GM21360 (cell line): ENCODE measurements around the gene ITIH5.
"Not testable (repeated sequence)": the region's sequence is repeated elsewhere in the genome, so short reads cannot be mapped to it uniquely, and the experiment has no call there.

Experiments used
- ATAC-seq: cut with Tn5 transposase; IDR thresholded peaks from one replicate; pipeline ENCODE4 v1.9.1; 2021; ENCODE audit warnings: mild to moderate bottlenecking, moderate library complexity; ENCODE audit not compliant: unreplicated experiment

The ITIH5 gene

DNA sequence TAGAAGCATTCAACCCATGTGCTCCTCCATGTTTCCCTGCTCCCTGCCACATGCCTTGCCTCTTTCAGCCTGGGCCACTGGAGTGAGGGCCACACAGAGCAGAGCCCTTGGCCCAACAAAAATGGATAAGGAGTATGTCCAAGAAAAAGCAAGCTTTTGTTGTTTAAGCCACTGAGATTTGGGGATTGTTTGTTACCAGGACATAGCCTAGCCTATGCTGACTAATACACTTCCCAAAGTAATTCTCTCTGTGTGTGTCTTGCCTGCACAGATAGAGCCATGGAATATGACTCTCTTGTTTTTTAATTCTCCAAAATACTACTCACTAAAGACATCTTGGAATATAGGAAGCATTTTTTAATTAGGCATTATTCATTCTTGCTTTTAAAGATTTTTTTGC lies 22.8 kb upstream of the ITIH5 start:
- ATAC-seq, result no peak

DNA sequence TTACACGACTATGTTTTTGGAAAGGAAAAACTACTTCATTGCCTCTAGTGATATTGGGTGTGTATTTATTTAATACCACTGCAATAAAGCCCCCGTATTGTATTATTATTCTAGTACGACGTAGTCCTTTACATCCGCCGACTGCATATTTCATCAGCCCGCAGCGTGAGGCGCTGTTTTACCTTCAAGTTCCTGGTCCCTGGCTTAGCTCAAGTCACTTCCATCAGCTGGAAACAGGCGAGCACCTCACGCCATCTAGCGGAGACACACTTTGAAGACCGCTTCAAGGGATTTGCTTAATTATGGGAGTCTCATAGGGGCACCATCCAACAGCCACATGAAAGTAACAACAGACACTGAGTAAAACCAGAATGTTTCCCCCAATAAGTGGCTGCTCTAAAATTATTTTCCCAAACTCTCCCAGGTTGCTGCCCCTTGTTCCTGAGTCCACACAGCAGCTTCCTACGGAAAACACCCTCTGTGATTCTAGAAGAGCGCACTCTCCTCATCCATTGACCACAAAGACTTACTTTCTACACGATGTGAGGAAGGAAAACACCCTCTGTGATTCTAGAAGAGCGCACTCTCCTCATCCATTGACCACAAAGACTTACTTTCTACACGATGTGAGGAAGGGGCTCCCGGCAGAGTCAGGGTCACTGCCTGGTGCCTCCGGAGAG lies 20.6 kb upstream of the ITIH5 start:
- ATAC-seq, result peak; percentile 94

DNA sequence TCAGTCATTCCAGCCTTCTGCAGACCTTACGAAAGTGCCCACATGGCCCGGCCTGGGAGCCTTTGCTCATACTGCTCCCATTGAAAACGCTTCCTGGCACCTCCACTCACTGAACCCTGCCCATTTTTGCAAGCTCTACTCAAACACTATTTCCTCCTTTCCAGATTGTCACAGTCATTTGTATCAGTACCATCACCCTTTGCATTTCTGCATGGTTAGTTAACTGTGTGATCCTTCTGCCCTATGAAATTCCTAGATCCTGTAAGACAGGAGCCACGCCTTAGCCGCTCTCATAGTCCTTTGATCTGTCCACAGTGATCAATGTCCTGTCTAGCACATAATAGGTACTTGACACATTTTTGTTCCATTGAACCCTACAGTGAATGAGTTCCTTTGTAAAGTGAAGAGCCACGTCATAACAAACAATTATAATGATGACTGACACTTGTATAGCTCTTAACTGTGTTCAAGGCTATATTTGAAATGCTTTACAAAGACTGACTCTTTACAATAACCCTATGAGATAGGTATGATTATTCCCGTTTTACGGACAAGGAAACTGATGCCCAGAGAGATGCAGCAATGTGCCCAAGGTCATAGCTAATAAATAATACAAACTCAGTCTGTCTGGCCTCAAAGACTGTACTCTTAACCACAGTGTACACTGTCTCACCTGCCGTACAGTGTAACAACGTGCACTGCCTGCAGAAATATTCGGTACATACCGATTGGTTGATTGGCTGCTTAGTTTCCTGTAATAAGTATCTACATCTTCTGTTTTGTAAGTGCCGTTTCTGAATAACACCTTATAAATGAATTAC lies 19.8 kb upstream of the ITIH5 start:
- no peak for ATAC-seq

DNA sequence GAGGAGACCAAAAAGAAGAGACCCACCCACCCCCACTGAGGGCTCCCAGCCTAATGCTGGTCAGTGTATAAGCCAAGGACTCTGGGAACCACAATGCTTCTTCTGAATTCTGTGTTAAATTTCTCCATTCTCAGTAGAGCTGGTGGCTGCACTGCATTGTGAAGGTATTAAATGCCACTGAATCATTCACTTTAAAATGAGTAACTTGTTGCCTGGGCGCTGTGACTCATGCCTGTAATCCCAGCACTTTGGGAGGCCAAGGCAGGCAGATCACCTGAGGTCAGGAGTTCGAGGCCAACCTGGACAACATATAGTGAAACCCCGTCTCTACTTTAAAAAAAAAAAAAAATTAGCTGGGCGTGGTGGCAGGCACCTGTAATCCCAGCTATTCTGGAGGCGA lies 13.3 kb upstream of the ITIH5 start:
- ATAC-seq, result not testable (repeated sequence)

DNA sequence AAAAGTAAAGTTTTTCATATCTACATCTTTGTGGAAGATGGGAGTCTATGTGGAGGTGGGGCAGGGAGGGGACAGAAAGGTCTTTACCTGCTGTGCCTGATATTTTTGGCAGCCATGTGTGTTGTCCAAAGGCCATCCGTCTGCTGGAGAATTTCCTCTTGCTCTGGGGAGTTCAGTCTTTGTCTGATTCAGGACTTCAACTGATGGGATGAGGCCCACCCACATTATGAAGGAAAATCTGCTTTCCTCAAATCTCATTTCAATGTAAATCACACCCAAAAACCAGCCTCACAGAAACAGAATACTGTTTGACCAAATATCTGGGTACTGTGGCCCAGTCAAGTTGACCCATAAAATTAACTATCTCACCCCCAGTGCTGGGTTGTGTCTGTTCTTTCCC lies 12.5 kb upstream of the ITIH5 start:
- no peak for ATAC-seq

DNA sequence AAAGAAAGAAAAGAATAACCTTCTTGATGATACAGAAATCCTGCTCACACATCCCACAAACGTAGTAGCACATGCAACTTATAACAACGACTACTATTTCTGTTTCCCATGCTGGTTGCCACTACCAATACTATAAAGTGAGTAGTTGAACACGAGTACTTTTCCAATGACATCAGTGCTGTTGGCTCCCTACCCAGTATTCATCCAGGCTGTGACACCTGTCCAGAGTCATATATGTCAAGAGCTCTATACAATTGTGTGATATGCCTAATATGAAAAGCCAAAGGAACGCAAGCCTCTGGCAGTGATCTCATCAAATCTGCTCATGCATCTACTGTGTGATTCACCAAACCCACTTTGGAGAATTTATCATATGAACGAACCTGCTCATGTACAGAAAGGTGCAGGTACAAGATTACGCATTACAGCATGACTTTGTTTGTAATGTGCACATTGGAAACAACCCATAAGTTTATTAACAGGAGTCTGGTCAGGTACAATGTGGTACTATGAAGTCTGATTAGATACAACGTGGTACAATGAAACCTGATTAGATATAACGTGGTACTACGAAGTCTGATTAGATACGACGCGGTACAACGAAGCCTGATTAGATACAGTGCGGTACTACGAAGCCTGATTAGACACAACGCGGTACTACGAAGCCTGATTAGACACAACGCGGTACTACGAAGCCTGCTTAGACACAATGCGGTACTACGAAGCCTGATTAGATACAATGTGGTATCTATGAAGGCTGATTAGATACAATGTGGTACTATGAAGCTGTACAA lies 5.8 kb upstream of the ITIH5 start:
- ATAC-seq, result no peak

DNA sequence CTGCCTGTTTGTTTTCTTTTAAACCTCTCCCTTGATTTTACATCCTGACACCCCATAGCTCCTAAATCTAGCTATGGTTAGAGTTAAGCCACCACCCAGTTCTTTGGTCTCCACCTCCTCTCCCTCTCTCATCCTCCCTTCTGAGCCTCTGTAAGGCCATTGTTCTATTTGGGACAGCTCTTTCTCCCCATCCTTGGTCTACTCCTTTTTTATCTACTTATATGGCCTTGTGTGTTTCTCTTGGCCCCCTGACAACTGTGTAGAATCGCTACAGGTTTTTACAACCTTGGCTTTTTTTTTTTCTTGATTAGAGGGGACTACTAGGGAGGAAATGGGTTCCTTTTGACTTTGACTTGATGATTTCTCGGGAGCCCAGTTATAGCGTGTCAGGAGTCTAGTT lies 3.4 kb upstream of the ITIH5 start:
- ATAC-seq, result no peak

DNA sequence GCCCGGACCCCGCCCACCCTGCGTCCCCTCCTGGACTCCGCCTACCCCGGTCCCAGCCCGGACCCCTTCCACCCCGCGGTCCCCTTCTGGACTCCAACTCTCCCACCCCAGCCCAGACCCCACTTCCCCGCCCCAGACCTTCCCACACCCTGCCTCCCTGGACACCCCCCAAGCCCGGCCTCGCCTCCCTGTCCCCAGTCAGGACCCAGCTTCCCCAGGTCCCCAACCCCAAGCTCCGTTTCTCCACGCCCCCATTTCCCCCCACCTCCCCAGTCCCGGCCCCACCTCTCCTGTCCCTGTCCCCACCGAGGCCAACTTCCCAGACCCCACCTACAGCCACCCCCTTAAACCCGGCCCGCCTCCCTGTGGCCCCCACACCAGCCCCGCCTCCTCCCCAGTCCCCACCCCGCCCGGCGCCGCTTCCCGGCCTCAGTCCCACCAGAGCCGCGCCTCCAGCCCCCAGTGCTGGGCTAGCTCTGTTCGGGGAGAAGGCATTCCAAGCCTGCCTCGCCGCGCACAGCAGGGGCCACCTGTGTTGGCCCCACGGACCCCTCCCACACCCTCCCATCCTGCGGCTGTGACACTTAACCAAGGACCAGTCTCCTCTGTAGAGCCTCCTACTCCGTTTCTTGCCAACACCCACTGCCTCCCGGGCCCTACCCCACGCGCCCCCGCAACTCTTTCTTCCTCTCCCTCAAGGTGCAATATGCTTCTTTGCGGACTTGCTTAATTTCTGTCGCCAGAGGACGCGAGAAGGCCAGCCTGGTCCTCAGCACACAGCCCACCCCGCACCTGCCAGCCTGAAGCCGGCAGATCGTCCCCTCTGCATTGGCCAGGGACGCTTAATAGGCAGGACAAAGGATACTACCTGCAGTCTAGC lies 736 bp upstream of the ITIH5 start:
- no peak for ATAC-seq

DNA sequence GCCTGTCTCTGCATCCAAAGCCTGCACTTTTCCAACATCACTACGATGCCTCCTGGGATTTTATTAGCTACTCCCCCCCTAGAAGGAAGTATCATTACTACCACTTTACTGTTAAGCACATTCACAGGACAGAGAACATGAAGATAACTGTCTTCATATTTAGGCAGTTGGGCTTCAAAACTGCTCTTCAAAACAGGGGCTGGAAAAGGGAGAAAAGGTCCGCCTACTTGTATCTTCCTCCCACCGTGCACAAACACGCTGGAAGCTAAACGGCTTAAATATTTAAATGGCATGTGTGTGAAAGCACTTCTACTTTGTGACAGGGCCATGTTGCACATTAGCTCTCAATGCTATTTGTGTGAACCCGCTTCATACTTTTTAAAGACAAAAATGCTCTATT lies 999 bp downstream of the ITIH5 start:
- no peak for ATAC-seq

DNA sequence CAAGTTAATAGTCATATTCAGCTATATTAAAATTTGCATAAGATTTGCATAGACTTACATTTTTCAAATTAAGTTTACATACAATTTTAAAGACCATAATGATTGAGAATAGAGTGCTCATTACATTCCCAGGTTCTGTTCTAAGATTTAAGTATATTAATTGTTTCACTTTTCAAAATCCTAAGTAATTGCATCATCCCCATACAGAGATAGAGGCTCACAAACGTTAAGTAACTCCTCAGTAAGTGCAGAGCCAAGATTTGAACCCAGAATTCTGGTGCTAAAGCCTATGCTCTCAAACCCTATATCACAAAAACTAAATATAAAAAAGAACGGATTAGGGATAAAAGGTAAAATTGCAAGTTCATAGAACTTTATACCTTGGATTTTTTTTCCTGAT lies 2.1 kb downstream of the ITIH5 start:
- ATAC-seq, result no peak

DNA sequence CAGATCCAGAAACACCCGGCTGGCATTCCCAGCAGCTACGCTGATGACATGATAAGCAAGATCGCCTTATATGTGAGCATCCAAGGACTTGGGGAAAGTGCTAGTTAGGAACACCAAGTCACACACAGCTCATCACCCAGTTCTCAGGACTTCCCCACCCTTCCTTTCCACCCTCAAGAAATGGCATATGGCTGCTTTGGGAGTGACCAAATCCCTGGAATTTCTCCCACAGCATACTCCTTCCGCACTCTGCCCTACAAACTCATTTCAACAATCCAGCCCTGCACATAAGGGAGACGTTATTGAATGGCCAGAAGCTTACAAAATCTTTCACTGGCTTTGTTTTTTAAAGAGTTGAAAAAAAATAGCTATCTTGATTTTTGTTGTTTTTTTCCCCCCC lies 4.2 kb downstream of the ITIH5 start:
- no peak for ATAC-seq

DNA sequence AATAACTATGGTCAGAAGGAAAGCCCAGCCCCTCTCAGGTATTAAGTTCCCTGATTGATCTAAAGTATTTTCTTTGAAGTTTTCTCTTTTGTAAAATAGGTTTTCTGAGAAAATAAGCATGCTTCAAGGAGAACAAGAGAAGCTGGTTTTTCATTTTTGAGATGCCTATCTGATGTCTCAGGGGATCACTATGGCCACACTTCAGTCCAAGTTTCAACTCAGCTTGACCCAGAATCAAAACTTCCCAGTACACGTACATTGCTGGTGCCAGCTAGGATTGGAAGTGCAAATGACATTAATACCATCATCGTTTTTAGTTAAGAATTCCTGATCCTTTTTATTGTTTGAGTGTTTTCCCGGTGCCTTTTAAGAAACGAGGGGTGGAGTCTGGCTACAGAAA lies 7.2 kb downstream of the ITIH5 start:
- ATAC-seq, result no peak

DNA sequence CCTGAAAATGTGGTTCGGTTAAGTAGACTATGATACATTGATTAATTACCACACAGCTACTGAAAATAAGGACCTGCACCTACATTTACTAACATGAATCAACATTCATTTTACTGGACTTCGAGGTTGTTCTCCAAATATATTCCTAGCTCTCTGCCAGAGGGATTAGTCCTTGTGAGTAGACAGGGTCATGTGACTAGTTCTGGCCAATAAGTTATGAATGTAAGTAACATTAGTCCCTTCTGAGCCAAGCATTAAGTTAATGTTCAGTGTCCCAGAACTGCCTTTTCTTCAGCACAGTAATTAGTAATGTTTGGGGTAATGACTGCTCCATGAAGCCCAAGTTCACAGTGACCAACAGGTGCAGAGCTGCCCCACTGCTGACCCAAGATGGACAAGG lies 9.2 kb downstream of the ITIH5 start:
- no peak for ATAC-seq

DNA sequence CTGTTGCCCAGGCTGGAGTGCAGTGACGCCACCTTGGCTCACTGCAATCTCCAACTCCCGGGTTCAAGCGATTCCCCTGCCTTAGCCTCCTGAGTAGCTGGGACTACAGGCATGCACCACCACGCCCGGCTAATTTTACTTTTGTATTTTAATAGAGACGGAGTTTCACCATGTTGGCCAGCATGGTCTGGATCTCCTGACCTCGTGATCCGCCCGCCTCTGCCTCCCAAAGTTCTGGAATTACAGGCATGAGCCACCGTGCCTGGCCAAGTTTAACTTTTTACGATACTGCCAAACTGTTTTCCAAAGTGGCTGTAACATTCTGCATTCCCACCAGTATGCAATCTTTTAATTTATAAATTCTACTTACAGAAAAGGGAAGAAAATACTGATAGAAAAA lies 9.7 kb downstream of the ITIH5 start:
- not testable (repeated sequence) for ATAC-seq

DNA sequence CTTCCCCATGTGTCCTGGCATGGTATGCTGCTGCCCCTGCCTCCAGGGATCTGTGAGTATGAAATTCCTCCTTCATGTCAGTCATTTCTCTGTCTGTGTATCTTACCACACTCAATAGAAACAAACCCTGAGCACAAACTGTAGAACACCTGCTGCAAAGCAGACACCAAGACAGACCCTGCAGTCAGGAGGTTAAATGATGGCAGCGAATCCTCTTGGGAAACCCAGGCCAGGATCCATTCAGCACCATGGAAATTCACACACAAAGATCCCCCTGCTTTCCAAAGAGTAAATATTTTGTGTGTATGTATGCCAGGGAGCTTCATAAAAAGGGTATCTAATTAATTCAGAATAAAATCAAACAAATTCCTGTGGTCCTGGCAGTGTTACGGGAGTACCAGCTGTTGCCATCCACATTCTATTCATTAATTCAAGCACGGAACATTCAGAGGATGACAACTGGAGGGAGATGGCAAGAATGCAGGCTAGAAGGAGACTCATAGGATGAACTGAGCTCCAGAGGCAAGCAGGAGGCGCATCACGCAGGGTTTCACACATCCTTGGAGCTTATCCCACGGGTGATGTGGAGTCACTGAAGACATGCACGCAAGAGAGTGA lies 14.8 kb downstream of the ITIH5 start:
- ATAC-seq, result no peak

DNA sequence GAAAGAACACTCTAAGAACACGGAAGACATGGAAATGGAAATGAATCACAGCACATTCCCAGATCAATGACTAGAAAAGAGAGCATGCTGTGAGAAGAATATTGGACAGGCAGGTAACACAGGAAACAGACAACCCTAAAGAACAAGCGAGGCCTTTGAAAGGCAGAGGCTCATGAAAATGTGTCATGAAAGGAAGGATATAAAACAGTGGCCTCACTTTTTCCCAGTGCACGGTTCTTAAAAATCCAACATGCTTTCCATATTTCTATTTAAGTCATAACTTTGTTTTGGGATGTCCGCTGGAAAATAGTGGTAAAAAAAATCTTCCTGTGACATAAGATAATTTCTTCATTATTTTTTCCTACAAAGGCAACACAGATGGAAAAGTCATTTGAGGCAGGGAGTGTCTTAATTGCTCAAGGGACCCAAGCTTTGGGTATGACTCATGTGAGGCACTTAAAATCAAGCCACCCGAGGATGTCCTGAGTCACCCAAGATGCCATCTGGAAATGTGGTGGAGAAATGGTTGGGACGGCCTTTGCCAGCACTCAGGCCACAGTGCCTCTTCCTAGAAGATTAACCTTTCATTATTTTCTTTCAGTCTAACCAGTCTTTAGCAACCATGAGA lies 17.0 kb downstream of the ITIH5 start:
- no peak for ATAC-seq

DNA sequence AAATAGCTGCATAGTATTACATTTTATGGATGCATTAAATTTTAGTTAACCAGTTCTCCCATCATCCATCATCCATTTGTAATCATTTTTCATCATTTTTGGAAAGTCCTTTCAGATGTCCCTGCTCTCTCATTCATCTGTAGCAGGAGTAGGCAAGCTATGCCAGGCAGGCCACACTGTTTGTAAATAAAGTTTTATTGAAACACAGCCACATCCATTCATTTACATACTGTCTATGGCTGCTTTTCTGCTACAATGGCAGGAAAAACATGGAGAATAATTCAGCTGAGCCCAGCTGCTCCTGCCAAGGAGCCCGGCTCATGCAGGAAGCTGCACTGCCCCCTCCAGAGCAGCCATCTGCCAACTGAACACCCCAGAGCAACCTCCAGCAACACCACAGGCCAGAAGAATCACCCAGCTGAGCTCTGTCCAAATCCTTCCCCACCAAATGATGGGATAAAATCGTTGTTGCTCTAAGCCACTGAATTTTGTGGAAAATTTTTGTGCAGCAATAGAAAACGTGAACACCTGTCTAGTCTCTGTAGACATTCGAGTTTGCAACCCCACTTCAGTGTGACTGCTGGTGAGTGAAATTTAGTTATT lies 19.6 kb downstream of the ITIH5 start:
- no peak for ATAC-seq

DNA sequence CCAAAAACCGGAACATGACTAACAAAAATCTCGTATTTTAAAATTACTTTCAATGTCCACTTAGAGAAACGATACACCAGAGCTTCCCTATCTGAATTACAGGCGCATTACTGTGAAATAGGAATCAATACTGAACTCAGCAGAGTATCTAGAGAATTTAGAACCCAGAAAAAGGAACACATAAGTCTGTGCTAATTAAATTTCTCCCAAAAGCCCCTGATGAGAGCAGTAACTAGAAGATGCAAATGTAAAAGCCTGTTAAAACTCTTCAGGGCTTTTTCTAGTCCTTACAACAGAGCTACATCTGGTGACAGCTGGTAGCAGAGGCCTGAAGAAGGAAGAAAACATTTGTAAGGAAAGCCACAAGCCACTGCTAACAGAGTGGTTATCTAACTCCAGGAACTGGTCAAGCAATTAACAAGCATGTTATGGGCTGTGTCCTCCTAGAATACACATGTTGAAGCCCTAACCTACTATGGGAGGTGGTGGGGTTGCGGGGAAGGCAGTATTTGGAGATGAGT lies 24.2 kb downstream of the ITIH5 start:
- no peak for ATAC-seq

DNA sequence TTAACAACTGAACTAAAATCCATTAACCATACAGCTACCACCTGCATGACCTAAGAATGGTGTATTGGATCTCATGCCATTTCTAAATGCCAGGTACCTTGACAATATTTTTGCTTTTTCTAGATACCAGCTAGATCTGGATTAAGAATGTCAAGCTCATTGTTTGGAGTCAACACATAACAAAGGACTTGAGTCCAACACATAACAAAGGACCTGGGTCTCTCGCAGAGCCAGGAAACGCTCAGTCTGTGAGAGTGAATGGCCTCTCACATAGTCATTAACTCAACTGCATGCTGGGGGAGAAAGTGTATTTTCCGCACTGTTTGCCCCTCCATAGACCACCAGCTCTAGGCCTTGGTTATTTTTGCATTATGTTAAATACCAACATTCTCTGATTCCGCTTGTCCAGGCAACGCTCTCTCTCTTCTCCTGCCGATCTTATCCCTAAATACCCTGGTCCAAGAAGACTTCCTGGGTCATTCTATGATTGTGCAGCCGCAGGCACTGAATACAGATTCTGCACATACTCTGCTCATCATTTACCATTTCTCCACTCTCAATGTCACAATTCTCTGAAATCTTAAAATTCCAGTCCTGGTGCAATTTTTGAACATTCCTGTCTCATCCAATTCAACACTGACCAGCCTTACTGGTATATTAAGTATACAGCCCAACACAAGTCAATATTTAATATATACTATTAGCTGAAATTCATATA lies 31.2 kb downstream of the ITIH5 start:
- ATAC-seq, result no peak
